GM19467 (cell line): Measurements from ENCODE around the gene IL36G.

Experiments
- ATAC-seq: cut with Tn5 transposase; IDR thresholded peaks from one replicate; pipeline ENCODE4 v1.9.1; 2021; ENCODE audit warnings: mild to moderate bottlenecking, moderate library complexity; ENCODE audit not compliant: unreplicated experiment

Gene IL36G

DNA sequence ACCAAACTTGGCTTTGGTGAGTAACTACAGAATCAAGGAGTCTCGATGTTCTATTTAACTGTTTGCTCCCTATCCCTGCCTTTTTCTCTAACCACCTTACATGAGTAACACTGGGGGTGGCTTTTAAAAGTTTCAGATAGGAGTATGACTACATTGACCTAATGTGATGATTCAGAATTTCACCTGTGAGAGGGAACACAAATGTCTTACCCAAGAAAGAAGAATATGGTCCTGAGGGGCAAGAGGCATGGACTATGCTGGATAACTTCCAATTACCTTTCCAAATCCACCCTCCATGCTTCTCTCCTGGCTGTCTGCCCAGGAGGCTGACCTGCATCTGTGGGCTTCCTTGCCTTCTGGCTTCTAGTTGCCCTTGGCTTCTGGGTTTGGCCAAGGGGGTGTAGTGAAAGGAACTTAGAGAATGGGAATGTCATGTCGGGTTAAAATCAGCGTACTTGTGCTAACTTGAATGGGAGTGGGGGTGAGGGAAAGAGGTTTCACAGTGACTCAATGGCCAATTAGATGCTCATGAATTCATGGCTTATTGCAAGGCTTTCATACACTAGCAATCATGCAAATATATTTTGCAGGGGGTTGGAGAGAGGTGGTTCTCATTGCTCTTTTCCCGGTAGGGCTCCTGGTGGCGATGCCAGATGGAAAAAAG is 5.3 kb upstream of the IL36G start:
- ATAC-seq = no peak

DNA sequence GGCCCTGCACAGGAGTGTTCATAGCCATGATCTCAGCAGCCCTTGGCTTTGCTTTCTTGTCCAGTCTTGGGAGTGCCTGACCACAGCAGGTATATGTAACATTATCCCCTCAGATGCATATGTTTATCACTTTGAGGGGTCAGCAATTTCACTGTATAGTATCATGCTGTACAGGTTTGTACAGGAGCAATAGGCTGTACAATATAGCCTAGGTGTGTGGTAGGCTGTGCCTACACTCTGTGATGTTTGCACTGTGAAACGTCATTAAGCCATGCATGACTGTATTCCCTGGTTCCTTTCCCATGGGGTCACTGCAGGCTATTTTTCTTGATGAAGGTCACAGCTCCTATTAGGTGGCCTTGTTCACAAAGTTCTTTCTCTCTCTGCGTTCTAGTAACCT is 4.7 kb upstream of the IL36G start:
- ATAC-seq = no peak

DNA sequence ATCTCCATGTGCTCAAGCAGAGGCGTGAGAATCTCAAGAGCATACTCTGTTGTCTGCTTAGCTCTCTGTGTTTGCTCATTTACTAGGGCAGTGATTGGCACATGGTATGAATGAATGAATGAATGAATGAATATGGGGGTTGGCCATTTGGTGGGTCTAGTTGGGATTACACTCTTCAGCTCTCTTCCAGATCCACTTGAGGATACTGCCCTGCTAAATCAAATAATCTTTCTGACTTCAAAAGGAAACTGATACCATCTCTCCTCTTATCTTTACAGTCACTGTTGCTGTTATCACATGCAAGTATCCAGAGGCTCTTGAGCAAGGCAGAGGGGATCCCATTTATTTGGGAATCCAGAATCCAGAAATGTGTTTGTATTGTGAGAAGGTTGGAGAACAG is 1.9 kb downstream of the IL36G start:
- no peak for ATAC-seq

DNA sequence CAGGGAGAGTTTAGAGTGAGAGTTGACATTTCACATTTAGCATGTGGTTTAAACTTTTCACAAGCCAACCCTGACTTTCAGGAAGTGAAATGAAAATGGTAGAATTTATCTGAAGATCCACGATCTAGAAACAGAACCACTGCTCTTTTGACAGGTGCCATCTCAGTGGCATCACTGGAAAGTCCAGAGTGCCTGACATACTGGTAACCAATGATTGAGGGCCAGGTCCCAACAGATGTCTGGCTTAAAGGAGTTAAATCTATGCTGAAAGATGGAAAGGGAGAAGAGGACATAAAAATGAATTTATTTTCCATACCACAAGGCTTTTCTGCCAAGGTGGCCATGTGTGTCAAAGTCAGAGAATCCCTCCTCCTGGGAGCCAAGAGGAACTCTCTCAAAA is 2.7 kb downstream of the IL36G start:
- ATAC-seq = no peak

DNA sequence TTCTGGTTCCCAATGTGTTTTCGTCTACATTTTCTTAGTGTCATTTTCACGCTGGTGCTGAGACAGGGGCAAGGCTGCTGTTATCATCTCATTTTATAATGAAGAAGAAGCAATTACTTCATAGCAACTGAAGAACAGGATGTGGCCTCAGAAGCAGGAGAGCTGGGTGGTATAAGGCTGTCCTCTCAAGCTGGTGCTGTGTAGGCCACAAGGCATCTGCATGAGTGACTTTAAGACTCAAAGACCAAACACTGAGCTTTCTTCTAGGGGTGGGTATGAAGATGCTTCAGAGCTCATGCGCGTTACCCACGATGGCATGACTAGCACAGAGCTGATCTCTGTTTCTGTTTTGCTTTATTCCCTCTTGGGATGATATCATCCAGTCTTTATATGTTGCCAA is 7.3 kb downstream of the IL36G start:
- ATAC-seq = no peak

DNA sequence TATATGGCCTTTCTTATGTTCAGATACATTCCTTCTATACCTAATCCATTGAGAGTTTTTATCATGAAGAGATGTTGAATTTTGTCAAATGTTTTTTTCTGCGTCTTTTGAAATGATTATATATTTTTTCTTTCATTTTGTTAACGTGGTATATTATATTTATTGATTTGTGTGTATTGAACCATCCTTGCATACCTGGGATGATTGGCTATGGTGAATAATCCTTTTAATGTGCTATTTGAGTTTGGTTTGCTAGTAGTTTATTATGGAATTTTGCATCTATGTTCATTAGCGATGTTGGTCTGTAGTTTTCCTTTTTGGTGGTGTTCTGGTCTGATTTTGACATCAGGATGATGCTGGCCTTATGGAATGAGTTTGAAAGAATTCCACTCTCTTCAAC is 11.8 kb downstream of the IL36G start:
- ATAC-seq = no peak

DNA sequence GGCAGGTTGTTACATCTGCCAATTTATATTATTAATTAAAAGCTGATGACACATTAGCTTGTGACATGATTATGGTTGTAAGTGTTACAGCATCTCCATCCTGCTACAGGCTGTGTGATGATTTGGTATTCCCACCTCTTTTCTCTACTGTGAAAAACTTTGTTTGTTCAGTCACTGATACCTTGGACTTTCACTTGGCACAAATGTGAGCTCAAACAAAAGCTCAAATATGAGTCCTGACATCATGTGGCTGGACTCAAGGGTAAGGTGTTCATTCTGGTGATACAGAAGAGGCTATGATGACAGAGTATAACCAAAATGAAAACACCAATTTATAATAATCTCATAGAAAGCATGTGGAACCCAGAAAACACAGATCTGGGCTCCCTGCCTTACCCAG is 16.0 kb downstream of the IL36G start:
- ATAC-seq = no peak

DNA sequence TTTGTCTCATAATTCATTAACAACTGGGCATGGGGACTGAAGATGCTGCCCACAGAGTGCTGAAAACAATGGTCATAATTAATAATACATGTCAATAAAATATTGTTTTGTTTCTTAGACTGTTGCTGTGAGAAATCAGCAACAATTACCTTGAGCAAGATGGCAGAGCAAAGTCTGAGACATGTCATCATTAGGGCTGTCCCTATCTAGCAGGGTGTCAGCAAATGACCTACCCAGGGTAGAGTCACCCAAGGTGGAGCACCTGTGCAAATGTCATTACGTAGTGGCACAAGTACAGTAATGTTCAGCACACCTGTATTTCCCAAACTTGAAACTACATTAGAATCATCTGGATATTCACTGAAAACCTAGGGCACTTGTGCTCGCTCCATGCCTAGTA is 16.8 kb downstream of the IL36G start:
- ATAC-seq = no peak

DNA sequence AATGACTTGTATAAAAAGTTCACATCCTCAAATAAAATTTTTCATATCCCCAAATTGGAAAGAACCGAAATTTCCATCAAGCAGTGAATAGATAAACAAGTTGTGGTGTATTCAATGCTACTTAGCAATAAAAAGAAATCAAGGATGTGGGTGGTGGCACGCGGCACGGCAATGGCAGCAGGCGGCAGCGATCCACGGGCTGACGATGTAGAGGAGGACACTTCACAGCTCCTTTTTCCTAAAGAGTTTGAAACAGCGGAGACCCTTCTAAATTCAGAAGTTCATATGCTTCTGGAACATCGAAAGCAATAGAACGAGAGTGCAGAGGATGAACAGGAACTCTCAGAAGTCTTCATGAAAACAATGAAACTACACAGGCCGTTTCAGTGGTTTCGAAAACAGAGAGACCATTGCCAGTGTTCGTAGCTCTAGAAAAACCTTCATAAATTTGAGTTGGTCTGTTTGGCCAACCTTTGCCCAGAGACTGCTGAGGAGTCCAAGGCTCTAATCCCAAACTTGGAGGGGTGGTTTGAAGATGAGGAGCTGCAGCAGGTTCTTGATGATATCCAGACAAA is 17.6 kb downstream of the IL36G start:
- no peak for ATAC-seq

DNA sequence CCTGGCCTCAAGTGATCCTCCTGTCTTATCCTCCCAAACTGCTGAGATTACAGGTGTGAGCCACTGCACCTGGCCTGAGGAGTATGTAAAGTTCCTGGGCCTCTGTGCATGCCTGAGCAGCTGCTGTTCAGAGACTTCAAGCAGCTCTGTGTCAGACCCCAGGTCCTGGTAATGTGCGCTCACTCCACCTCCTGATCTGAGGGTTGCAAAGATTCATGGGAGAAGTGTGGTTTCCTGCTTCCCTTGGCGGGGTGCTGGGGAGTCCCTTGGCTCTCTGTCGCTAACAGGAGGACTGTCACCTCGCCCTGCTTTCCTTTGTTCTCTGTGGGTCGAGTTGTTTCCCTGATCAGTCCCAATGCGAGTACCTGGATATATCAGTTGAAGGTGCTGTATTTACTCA is 18.8 kb downstream of the IL36G start:
- ATAC-seq = no peak

DNA sequence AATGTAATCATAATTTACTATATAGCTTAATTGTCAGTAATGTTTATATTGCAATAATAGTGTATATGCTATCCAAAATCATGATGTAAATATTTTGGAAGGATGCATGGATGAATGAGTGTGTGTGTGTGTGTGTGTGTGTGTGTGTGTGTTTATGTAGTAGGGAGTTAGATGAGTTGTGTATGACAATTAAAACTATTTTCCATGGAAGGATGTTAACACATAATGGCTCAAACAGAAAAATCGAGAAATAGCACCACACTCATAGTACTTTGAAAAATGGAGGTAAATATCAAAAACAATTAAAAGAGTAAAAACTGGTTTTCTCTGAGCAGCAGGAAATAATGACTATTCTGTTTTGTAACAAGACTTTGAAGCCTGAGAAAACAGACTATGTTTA is 19.3 kb downstream of the IL36G start:
- no peak for ATAC-seq

DNA sequence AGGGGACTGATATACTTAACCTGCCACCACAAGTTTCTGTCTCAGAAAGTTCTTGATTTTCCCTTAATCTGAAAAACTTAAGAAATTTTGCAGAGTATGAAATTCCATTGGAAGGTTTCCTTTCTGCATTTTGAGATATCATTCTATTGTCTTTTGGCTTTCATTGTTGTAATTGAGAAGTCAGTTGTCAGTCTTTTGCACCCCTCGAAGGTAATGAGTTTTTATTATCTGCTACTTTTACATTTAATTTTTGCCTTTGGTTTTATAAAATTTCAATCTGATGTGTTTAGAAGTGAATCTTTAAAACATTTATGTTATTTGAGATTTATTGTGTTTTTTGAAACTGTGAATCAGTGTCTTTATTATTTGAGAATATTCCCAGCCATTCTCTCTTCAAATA is 22.6 kb downstream of the IL36G start:
- no peak for ATAC-seq

DNA sequence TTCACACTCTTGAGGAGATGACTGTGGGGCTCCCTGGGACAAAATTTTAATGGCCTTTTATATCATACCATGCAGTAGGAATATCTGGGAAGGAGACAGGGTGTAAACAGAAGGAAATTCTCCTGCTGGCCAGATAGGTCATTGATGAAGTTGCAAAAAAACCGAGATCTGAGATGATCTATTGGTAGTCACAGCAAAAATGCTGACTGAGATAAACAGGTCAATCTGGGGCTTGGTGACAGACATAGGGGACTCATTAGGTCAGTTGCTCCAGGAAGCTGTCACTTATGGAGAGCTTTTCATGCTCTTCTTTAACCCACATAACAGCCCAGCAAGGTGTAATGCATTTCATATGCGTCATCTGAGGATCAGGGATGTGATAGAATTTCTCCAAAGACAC is 24.9 kb downstream of the IL36G start:
- ATAC-seq = no peak

DNA sequence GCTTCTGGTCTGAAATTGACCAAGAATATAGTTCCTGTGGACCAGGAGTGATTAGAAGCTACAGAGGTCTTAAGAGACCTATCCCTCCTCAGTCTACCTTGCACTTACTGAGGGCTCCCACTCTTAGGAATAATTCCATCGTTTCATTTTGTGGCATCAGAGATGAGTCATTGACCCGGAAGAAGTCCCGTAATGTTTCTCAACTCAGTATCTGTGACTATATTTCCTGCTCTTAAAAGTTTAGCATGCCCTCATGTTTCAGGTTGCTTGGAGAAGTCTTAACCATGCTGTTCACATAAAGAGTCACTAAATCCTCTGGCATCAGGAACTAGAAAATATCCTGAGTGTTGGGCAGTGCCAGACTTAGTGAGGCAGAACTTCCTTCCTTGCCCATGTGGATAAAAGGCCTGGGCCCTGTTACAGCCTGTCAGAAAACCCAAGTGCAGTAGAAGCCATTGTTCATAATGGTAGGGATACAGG is 27.3 kb downstream of the IL36G start, which contains the start of gene IL36A:
TSS of gene IL36A (plus strand) at position 430 of the 480 bp plus-strand sequence. CDS start 413 bp downstream, outside the sequence.
- ATAC-seq = no peak

DNA sequence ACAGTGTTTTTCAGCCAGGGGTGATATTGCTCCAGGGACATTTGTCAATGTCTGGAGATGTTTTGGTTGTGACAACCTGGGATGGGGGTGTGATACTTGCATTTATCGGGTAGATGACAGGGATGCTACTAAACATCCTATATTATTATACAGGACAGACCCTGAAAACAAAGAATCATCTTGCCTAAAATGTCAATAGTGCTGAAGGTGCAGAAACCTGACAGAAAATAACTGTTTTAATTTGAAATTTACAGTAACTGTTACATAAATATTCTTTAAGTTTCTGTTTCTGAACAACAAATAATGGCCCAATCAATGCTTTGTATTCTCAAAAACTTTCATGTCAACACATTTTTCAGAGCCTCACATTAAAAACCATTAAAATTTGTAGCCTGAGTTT is 29.4 kb downstream of the IL36G start:
- no peak for ATAC-seq

DNA sequence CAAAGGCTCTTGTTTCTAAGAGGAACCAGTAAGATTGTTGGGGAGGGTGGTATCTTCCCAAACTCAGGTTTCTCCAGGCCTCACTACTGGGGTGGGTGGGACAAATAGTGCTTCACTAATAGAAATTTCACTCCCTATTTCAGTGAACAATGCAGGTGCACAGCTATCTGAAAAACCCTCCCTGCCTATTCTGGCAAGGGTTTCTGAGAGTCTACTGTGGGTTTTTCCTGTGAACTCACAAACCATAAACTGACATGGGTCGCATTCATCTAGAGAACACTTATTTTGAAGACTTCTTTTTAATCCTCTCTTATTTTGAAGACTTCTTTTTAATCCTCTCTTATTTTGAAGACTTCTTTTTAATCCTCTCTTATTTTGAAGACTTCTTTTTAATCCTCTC is 31.8 kb downstream of the IL36G start:
- no peak for ATAC-seq

DNA sequence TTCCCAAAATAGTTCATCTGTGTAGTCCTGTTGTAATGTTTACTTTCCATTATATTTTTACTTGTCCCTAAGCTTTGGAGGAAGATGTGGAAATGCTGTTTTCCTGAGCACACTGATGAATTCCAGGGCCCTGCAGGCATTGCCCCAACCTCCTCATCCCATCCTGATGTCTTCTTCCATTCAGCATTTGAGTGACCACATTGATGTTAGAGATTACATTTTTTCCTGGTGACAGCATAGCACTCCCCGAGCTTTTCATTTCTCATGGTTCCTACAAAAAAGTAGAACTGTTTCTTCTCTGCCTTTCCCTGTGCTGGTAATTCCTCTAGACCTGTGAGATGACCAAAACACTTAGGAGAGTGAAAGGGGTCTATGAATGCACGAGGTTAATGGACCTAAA is 32.3 kb downstream of the IL36G start:
- ATAC-seq = no peak

DNA sequence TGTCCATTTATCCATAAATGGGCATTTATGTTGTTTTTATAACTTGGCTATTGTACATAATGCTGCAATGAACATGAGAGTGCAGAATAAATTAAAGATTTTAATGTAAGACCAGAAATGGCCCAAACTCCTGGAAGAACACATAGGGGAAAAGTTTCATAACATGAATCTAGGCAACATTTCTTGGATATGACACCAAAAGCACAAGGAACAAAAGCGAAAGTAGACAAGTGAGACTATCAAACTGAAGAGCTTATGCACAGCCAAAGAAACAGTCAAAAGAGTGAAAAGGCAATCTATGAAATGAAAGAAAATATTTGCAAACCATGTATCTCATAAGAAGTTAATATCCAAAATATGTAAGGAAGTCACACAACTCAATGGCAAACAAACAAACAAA is 33.3 kb downstream of the IL36G start:
- no peak for ATAC-seq

DNA sequence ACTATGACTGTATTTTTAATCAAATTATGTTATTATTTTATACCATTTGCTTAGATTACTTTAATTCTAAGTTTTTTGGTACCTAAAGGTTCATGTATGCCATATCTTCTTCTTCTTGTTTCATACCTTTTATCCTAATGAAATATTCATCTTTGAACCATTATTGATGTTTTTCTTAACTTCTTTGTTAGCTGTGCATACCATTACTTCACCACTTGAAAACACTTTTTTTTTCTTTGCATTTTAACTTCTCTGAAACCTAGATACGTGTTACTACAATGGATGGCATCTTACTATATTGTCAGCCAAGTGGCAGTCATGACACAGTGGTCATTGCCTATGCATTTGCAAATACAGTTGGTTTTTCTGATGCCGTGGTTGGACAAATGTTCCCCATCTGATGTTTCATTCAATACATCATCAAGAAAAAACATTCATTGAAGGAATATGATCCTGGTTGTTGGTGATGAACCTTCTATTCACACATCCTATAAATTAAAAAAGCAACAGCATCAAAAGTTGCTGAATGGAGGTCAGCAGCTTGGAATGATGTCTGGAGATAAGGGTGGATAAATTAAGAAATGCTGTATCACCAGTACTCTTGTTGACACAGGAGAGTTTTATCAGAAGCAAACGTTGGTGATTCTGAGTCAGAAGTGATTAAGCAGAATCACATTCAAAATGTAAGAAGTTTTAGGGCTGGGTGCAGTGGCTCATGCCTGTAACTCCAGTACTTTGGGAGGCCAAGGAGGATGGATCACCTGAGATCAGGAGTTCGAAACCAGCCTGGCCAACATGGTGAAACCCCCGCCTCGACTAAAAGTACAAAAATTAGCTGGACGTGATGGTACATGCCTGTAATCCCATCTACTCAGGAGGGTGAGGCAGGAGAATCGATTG is 34.9 kb downstream of the IL36G start:
- no peak for ATAC-seq

DNA sequence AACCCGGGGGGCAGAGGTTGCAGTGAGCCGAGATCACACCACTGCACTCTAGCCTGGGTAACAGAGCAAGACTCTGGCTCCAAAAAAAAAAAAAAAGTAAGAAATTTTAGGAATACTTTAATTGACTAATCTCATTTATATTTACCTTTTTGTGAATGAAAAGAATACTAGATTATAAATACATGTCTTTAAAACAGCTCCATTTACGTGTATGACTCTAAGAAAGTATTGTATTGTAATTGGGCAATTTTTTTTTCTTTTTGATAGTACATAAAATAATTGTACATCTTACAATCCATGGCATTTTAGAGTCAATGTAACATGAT is 35.5 kb downstream of the IL36G start:
- no peak for ATAC-seq

DNA sequence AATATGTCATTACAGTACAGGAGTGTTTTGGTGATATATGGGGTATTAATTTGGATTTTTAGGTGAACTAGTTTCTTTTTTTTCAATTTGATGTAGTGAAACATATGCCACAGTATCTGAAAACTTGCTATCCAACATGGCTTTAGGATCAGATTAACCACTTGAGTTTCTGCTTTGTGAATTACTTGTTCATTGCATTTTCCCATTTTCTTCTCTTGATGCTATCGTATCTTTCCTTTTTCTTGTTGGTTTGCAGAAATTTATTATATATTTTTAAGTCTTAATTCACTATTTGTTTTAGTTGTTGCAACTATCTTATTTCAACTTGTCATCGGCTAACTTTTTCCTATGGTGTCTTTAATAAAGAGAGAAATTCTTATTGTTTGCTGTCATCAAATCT is 36.3 kb downstream of the IL36G start:
- ATAC-seq = no peak

DNA sequence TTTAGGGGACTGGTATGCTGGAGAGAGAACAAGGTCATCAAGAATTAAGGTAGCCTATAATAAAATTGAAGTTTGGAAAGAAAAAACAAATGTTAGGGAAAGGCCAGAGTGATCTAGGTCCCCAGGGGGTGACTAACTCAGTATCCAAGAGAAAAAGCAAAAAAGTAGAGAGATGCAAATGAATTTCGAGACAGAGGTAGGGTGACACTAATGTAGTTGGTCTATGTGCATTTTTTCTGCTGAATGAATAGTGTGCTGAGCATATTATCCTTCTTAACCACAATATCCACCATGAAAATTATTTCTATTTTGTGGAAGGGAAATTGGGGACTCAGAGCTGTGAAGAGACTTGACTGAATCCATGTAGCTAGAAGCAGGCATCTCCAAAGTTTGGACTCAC is 37.2 kb downstream of the IL36G start:
- no peak for ATAC-seq
